ES-I3 (cell line): ENCODE measurements around the gene FAM170B.

Experiments used
- H3K36me3 ChIP-seq: 2 replicates; pipeline ENCODE4 v1.6.1; 2013; ENCODE audit warnings: mild to moderate bottlenecking, low read length, control low read depth, moderate library complexity; ENCODE audit not compliant: insufficient read depth
- H3K4me1 ChIP-seq: 2 replicates; pipeline ENCODE4 v1.6.1; 2013; ENCODE audit warnings: mild to moderate bottlenecking, control low read depth, low read length; ENCODE audit not compliant: insufficient read depth
- H3K9ac ChIP-seq: 2 replicates; pipeline ENCODE4 v1.6.1; 2013; ENCODE audit warnings: low read depth, mild to moderate bottlenecking, low read length, moderate library complexity
- H3K9me3 ChIP-seq: 2 replicates; pipeline ENCODE4 v1.6.1; 2013; ENCODE audit warnings: mild to moderate bottlenecking, low read length, moderate library complexity; ENCODE audit not compliant: control insufficient read depth, insufficient read depth

Gene FAM170B

DNA sequence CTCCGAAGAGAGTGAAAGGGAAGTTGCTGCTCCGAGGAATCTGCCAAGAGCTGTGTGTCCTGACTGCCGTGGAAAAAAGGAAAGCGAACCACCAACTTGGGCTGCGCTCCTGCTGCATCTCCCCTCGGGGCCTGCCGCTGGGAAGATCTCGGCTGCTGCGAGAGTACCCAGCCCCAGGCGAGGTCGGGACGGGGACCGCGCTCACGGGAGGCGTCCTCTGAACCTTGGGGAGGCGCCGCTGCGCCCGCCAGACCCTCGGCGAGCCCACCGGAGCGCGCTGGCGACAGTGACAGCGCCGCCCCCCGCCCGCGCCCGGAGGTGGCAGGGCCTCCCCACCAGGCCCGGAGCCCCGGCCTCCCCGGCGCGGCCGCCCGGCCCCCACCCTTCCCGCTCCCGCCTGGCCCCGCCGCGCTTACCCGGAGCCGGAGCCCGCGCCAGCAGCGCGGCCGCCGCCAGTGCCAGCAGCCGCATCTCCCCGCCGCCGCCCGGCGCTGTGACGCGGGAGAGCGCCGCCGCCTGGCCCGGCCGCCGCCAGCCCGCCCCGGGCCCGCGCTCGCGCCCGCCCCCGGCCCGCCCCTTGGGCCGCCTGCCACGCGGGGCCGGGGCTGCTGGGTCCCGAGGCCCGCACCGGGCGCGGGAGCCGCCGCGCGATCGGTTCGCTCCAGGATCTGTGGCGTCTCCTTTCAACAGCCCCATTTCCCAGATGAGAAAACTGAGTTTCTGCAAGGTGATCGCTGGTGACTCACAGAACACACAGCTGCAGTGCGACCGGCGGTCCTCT is 18.6 kb downstream of the FAM170B start, which contains the start of gene VSTM4:
Gene VSTM4, minus strand, starts transcription at position 508 of the 781 bp plus-strand sequence. Its CDS starts 37 bp downstream, at position 471.
- peak within 1 kb of the TSS; percentile 68 for H3K9ac ChIP-seq

DNA sequence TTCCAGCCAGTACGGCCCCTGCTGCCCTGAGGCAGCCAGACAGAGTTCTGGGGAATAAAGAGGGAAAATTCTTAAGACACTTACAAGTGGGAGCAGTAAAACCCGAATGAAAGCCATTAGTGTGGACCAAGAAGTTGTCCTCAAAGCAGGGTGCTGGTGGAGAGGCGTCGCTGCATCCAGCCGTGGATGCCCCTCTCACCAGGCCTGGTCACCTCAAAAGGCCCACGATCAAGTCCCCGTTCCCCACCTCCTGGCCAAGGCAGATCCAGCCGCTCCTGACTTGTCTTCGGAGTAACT is 19.2 kb downstream of the FAM170B start:
- no peaks in the 10 kb centered on the region for H3K36me3 ChIP-seq
- H3K9me3 ChIP-seq, result no peaks in the 10 kb centered on the region
- peak overlapping the region; percentile 68 for H3K9ac ChIP-seq
- H3K4me1 ChIP-seq, result 0 out of 2 replicates have a peak, but pooled peaks cover 3% of the 10 kb centered on the region

More for the DNA sequence above, 18.6 kb downstream of the FAM170B start, which contains the start of gene VSTM4:
- H3K9me3 ChIP-seq, result no peaks in the 10 kb centered on the region
- no peaks in the 10 kb centered on the region for H3K36me3 ChIP-seq
- H3K4me1 ChIP-seq, result peaks cover 6% of the 10 kb centered on the region

DNA sequence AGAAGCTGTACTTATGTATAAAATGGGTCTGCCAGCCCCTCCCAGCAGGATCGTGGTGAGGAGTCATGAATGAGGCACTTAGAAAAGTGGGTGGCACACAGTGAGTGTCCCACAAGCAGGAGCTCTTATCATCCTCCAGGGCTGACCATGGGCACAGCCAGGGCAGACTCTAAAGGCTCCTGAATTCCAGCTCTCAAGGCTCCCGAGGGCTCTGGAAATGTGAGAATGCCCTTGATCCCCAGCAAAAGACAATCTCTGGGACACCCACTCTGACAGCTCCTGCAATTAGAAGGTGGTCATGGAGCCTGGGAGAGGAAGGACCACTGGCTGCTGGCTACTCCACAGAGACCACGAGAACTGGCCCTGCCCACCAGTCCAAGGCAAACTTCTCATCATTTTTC is 20.1 kb downstream of the FAM170B start:
- H3K36me3 ChIP-seq, result no peaks in the 10 kb centered on the region
- H3K4me1 ChIP-seq, result 0 out of 2 replicates have a peak, but pooled peaks cover 3% of the 10 kb centered on the region
- H3K9me3 ChIP-seq, result no peaks in the 10 kb centered on the region
- no peak overlapping the region for H3K9ac ChIP-seq

- no peaks in the 10 kb centered on the region for H3K4me1 ChIP-seq
- no peak overlapping the region for H3K9ac ChIP-seq
- no peaks in the 10 kb centered on the region for H3K9me3 ChIP-seq
- no peaks in the 10 kb centered on the region for H3K36me3 ChIP-seq
Measured at GRCh38 chr10:49112851-49113250, 21.0 kb downstream of the FAM170B start.

- no peaks in the 10 kb centered on the region for H3K4me1 ChIP-seq
- H3K36me3 ChIP-seq, result no peaks in the 10 kb centered on the region
- H3K9ac ChIP-seq, result no peak overlapping the region
- no peaks in the 10 kb centered on the region for H3K9me3 ChIP-seq
Measured at GRCh38 chr10:49112098-49112497, 21.7 kb downstream of the FAM170B start.

GRCh38 chr10:49111320-49111698 is 22.5 kb downstream of the FAM170B start:
- Histone ChIP-seq H3K36me3 (no peaks in the 10 kb centered on the region), H3K4me1 (no peaks in the 10 kb centered on the region), H3K9me3 (no peaks in the 10 kb centered on the region), H3K9ac (no peak overlapping the region)

GRCh38 chr10:49110684-49111319 is 23.0 kb downstream of the FAM170B start:
- Histone ChIP-seq H3K9me3 (no peaks in the 10 kb centered on the region), H3K36me3 (no peaks in the 10 kb centered on the region), H3K9ac (no peak overlapping the region), H3K4me1 (no peaks in the 10 kb centered on the region)

DNA sequence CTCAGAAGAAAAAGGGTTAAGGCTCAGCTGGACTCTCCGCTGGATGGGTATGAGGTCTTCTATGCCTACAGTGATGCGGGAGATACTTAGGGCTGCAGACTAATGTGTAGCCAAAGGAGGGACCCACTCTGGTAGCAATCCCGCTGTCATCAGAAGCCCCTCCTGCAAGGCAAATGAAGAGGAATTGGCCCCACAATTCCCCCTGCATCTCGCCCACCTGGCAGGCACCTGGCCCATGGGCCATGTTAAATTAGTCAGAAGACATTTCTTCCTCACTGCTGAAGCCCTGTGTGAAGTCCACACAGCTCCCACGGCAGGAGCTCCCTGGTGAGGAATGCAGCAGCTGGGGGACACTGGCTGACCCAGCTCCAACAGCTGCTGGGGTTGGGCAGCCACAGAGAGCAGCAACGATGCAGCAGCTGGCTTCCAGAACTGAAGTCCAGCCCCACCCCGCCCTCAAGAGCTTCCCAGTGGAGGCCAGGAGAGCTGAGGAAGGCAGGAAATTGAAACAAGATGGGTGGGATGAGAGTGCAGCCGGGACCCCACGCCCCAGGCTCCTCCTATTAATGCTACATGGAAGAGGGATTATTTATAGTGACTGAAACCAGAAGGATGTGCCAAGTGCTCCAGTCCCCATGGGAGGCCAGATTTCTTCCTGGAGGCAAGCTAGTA is 24.0 kb downstream of the FAM170B start:
- H3K4me1 ChIP-seq, result no peaks in the 10 kb centered on the region
- no peaks in the 10 kb centered on the region for H3K36me3 ChIP-seq
- no peak overlapping the region for H3K9ac ChIP-seq
- H3K9me3 ChIP-seq, result no peaks in the 10 kb centered on the region

- no peaks in the 10 kb centered on the region for H3K4me1 ChIP-seq
- no peak overlapping the region for H3K9ac ChIP-seq
- H3K9me3 ChIP-seq, result no peaks in the 10 kb centered on the region
- H3K36me3 ChIP-seq, result no peaks in the 10 kb centered on the region
Measured at GRCh38 chr10:49108656-49109055, 25.2 kb downstream of the FAM170B start.

DNA sequence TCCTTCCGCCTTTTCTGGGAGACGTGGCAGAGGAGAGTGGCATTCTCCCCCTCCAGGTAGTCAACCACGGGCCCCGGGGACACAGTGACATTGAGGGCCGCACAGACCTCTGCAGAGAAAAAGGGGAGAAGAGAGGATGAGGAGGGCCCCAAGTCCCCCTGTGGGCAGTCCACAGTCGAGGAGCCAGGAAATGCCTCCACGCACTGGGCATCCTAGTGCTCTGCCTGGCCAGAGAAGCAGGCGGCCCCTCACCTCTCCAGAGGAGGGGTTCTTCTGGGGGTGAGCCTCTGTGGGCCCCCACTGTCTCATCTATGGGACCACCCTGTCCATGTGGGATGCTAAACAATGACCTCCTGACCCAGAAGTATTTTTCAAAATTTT is 25.9 kb downstream of the FAM170B start:
- Histone ChIP-seq H3K9me3 (no peaks in the 10 kb centered on the region), H3K36me3 (no peaks in the 10 kb centered on the region), H3K9ac (no peak overlapping the region), H3K4me1 (no peaks in the 10 kb centered on the region)

- Histone ChIP-seq H3K9me3 (no peaks in the 10 kb centered on the region), H3K9ac (no peak overlapping the region), H3K4me1 (no peaks in the 10 kb centered on the region), H3K36me3 (no peaks in the 10 kb centered on the region)
Measured at GRCh38 chr10:49107111-49107886, 26.5 kb downstream of the FAM170B start.

DNA sequence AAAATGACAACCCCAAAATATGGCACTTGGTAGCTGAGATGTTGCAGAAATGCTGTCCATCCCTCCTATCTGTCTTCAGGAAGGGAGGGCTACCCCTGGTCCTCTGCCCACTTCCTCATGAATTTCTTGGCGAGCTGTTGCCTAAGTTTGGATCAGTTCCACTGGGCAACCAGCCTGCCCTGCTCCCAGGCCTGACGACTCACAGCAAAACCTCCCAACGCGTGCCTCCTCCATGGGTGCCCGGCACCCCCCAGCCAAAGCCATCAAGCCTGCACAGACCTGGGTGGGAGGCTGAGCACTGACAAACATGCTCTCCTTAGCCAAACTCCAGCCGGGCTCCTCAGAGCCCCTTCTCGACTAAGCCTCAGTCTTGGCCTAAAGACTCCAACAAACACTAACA is 27.4 kb downstream of the FAM170B start:
- no peaks in the 10 kb centered on the region for H3K36me3 ChIP-seq
- no peaks in the 10 kb centered on the region for H3K9me3 ChIP-seq
- H3K9ac ChIP-seq, result no peak overlapping the region
- H3K4me1 ChIP-seq, result no peaks in the 10 kb centered on the region

DNA sequence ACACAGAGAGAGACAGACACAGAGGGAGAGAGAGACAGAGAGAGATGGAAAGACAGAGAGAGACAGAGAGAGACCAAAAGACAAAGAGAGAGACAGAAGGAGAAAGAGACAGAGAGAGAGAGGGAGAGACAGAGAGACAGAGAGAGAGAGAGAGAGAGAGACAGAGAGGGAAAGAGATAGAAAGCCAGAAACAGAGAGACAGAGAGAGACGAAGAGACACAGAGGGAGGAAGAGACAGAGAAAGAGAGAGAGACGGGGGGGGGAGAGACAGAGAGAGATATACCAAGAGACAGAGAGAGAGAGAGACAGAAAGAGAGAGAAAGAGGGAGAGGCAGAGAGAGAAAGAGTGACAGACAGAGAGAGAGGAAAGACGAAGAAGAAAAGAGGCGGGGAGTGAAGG is 28.7 kb downstream of the FAM170B start:
- Histone ChIP-seq H3K9ac (no peak overlapping the region), H3K4me1 (no peaks in the 10 kb centered on the region), H3K9me3 (no peaks in the 10 kb centered on the region)

DNA sequence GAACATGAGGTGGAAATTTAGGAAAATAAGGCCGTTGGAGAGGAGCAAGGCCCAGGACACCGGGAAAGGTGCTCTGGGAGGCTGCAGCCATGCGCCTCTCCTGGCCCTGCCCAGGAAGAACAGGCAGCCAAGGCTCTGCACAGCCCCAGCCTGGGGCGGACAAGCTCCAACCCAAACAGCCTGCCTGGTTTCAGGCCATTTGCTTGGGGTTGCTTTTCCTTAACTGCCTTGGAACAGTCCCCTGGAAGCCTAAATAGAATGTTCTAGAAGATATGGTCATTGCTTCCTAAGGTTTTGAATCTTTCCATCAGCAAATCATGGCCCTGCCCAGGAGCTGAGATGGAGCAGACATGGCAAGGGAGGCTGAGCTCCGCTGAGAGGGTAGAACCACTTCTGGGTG is 29.5 kb downstream of the FAM170B start:
- Histone ChIP-seq H3K9ac (no peak overlapping the region), H3K9me3 (no peaks in the 10 kb centered on the region), H3K4me1 (no peaks in the 10 kb centered on the region), H3K36me3 (no peaks in the 10 kb centered on the region)

More for the DNA sequence above, 28.7 kb downstream of the FAM170B start:
- H3K36me3 ChIP-seq, result no peaks in the 10 kb centered on the region
